Fibroblast of skin of right biceps (primary cell): ENCODE data around the gene NAIF1.
A peak's percentile ranks its signal among the peaks of the same experiment; 100 is the strongest.
"Not testable (repeated sequence)": the region's sequence is repeated elsewhere in the genome, so short reads cannot be mapped to it uniquely, and the experiment has no call there.

Experiments
- DNase-seq: peaks from one replicate; pipeline ENCODE4 v3.0.0-alpha.2; 2013

NAIF1 gene

GRCh38 chr9:128066713-128067644 is at the start of gene NAIF1:
Gene NAIF1 (minus strand): TSS chr9:128067320. CDS start chr9:128067101, 219 bp downstream.
- DNase-seq, result peak; percentile 100

- DNase-seq, result no peak
These were observed 49.3 kb upstream of the NAIF1 start for GRCh38 chr9:128116104-128117083.

- no peak for DNase-seq
These were observed 48.3 kb upstream of the NAIF1 start for GRCh38 chr9:128115187-128116103.

- no peak for DNase-seq
These were observed 47.4 kb upstream of the NAIF1 start for GRCh38 chr9:128114326-128115186.

- no peak for DNase-seq
These were observed 46.6 kb upstream of the NAIF1 start for GRCh38 chr9:128113526-128114325.

- not testable (repeated sequence) for DNase-seq
These were observed 44.6 kb upstream of the NAIF1 start for GRCh38 chr9:128111726-128112125.

- DNase-seq, result no peak
These were observed 42.1 kb upstream of the NAIF1 start for GRCh38 chr9:128109050-128109709.

GRCh38 chr9:128108269-128109049 is 41.3 kb upstream of the NAIF1 start:
- DNase-seq, result no peak

- DNase-seq, result no peak
These were observed 40.5 kb upstream of the NAIF1 start for GRCh38 chr9:128107468-128108268.

- DNase-seq, result no peak
These were observed 39.9 kb upstream of the NAIF1 start for GRCh38 chr9:128106940-128107467.

GRCh38 chr9:128106181-128106939 is 39.2 kb upstream of the NAIF1 start:
- no peak for DNase-seq

GRCh38 chr9:128105538-128106175 is 38.5 kb upstream of the NAIF1 start:
- DNase-seq, result no peak

GRCh38 chr9:128104171-128104618 is 37.1 kb upstream of the NAIF1 start:
- no peak for DNase-seq

GRCh38 chr9:128103589-128103962 is 36.5 kb upstream of the NAIF1 start:
- DNase-seq, result no peak

- DNase-seq, result no peak
These were observed 35.9 kb upstream of the NAIF1 start for GRCh38 chr9:128102861-128103588.

- DNase-seq, result no peak
These were observed 35.1 kb upstream of the NAIF1 start for GRCh38 chr9:128102196-128102595.
